ENCODE measurements around the gene PTPRO.

- TF ChIP-seq POLR2A (IDR thresholded peaks at IDR 0.05; ENCODE audit: low read length) (no peak), GATA1 (IDR thresholded peaks at IDR 0.05; ENCODE audit: low read depth, low read length) (no peak)
These were observed 46.1 kb upstream of the PTPRO start for GRCh38 chr12:15276088-15276698.
